H1 (cell line): ENCODE measurements around the gene CDK8. TPM values are rescaled to one million over a fixed set of nuclear protein-coding genes. Genes with fewer than 3 reads are reported as not detected.

Experiments used
- CTCF ChIA-PET: fragments of 300-600 bp; sonication (Branson Sonifier 250); formaldehyde crosslinking; loops from one replicate; lab custom pipeline; 2021; ENCODE audit not compliant: partially characterized antibody; lab: Charles Lee
- POLR2A ChIA-PET: fragments of 300-600 bp; sonication (Branson Sonifier 250); formaldehyde crosslinking; loops from one replicate; lab custom pipeline; 2021; ENCODE audit warnings: inconsistent platforms; ENCODE audit not compliant: partially characterized antibody; lab: Charles Lee
- DNase-seq, 2 experiments: peaks; one replicate each; pipeline versions ENCODE4 v3.0.0 to v3.0.0-alpha.2; 2010 to 2022; ENCODE audit warnings: low spot score in 2 of 2, low read depth in 1 of 2, mixed read lengths in 1 of 2
- FAIRE-seq: peaks from 2 replicates; lab custom pipeline; 2011; peaks lifted over from hg19 to GRCh38; lab: Jason Lieb, UNC
- H2AFZ ChIP-seq: 2 replicates; pipeline ENCODE4 v1.8.1; 2012; ENCODE audit warnings: low read length, inconsistent platforms
- H2AK5ac ChIP-seq: 2 replicates; pipeline ENCODE4 v1.6.1; 2013; ENCODE audit warnings: low read depth, low read length
- H2BK120ac ChIP-seq: replicated peaks from 2 replicates; pipeline ENCODE3; 2013; ENCODE audit warnings: low read depth, low read length, inconsistent platforms
- H2BK12ac ChIP-seq: 2 replicates; pipeline ENCODE4 v1.6.1; 2013; ENCODE audit warnings: low read depth, low read length
- H2BK15ac ChIP-seq: 2 replicates; pipeline ENCODE4 v1.6.1; 2013; ENCODE audit warnings: low read length
- H2BK20ac ChIP-seq: 2 replicates; pipeline ENCODE4 v1.6.1; 2013; ENCODE audit warnings: low read length
- H2BK5ac ChIP-seq: 2 replicates; pipeline ENCODE4 v1.6.1; 2013; ENCODE audit warnings: low read depth, low read length
- H3K14ac ChIP-seq: 2 replicates; pipeline ENCODE4 v1.6.1; 2013; ENCODE audit warnings: inconsistent platforms; ENCODE audit not compliant: insufficient read length
- H3K18ac ChIP-seq: 2 replicates; pipeline ENCODE4 v1.6.1; 2013; ENCODE audit warnings: low read length; ENCODE audit errors: extremely low read depth
- H3K23ac ChIP-seq: 2 replicates; pipeline ENCODE4 v1.6.1; 2013; ENCODE audit warnings: inconsistent platforms; ENCODE audit not compliant: insufficient read length
- H3K23me2 ChIP-seq: 2 replicates; pipeline ENCODE4 v1.6.1; 2013; ENCODE audit warnings: low read depth, low read length
- H3K27ac ChIP-seq: 2 replicates; pipeline ENCODE4 v1.6.1; 2011; ENCODE audit warnings: low read depth, low read length, inconsistent platforms
- H3K27me3 ChIP-seq, 4 experiments: replicated peaks in 1 of 4; 1 replicate in 1 of 4; 2 replicates in 3 of 4; pipeline versions ENCODE4 v1.6.1 to v1.8.1; 2011 to 2013; ENCODE audit warnings: low read length in 3 of 4, mild to moderate bottlenecking in 3 of 4, inconsistent platforms in 2 of 4, mixed read lengths in 2 of 4, moderate library complexity in 1 of 4; ENCODE audit not compliant: control insufficient read depth in 3 of 4, insufficient read depth in 3 of 4; ENCODE audit errors: extremely low read depth in 1 of 4
- H3K36me3 ChIP-seq, 4 experiments: 2 replicates each; pipeline versions ENCODE4 v1.6.1 to v1.8.1; 2011 to 2013; ENCODE audit warnings: mild to moderate bottlenecking in 4 of 4, low read length in 3 of 4, moderate library complexity in 2 of 4, control low read depth in 1 of 4, inconsistent platforms in 1 of 4; ENCODE audit not compliant: insufficient read depth in 4 of 4, control insufficient read depth in 2 of 4
- H3K4ac ChIP-seq: replicated peaks from 2 replicates; pipeline ENCODE3; 2013; ENCODE audit warnings: low read length, low read depth, mixed read lengths, inconsistent platforms; ENCODE audit not compliant: insufficient read length
- H3K4me1 ChIP-seq, 4 experiments: replicated peaks in 1 of 4; 1 replicate in 1 of 4; 2 replicates in 3 of 4; pipeline versions ENCODE4 v1.6.1 to v1.8.1; 2011 to 2013; ENCODE audit warnings: low read length in 3 of 4, inconsistent platforms in 2 of 4, mixed read lengths in 1 of 4; ENCODE audit not compliant: insufficient read depth in 4 of 4, control insufficient read depth in 3 of 4
- H3K4me2 ChIP-seq, 2 experiments: 2 replicates each; pipeline versions ENCODE4 v1.6.1 to v1.8.1; 2011 to 2013; ENCODE audit warnings: low read depth in 2 of 2, low read length in 2 of 2, control low read depth in 1 of 2, inconsistent platforms in 1 of 2, mild to moderate bottlenecking in 1 of 2; ENCODE audit not compliant: insufficient read depth in 1 of 2
- H3K4me3 ChIP-seq, 4 experiments: fragments of 200-600, 300-600 bp in 1 of 4; sonication (generic), shearing (Covaris generic), sonication (Bioruptor Twin) in 1 of 4; 2 replicates each; pipeline versions ENCODE4 v1.5.1 to v1.8.1; 2011 to 2016; ENCODE audit warnings: low read length in 4 of 4, low read depth in 3 of 4, control low read depth in 2 of 4, inconsistent platforms in 2 of 4, mild to moderate bottlenecking in 2 of 4, mixed read lengths in 1 of 4, moderate library complexity in 1 of 4; ENCODE audit not compliant: insufficient read depth in 2 of 4; ENCODE audit errors: extremely low read depth in 1 of 4
- H3K56ac ChIP-seq: replicated peaks from 2 replicates; pipeline ENCODE3; 2013; ENCODE audit warnings: low read depth, mild to moderate bottlenecking, mixed read lengths, low read length, inconsistent platforms; ENCODE audit not compliant: insufficient read length
- H3K79me1 ChIP-seq: 2 replicates; pipeline ENCODE4 v1.6.1; 2013; ENCODE audit warnings: low read depth, low read length, control low read depth
- H3K79me2 ChIP-seq, 2 experiments: 2 replicates each; pipeline versions ENCODE4 v1.6.1 to v1.8.1; 2012 to 2013; ENCODE audit warnings: low read length in 2 of 2, mild to moderate bottlenecking in 2 of 2, inconsistent platforms in 1 of 2; ENCODE audit not compliant: insufficient read depth in 2 of 2, control insufficient read depth in 1 of 2
- H3K9ac ChIP-seq, 4 experiments: replicated peaks in 1 of 4; 1 replicate in 1 of 4; 2 replicates in 3 of 4; pipeline versions ENCODE4 v1.6.1 to v1.8.1; 2011 to 2013; ENCODE audit warnings: low read depth in 3 of 4, low read length in 3 of 4, control low read depth in 2 of 4, mild to moderate bottlenecking in 2 of 4, moderate library complexity in 2 of 4, inconsistent platforms in 1 of 4; ENCODE audit errors: extremely low read depth in 1 of 4
- H3K9me3 ChIP-seq, 2 experiments: 2 replicates each; pipeline versions ENCODE4 v1.6.1 to v1.8.1; 2012 to 2013; ENCODE audit warnings: mild to moderate bottlenecking in 2 of 2, moderate library complexity in 2 of 2, control low read depth in 1 of 2, inconsistent platforms in 1 of 2, low read depth in 1 of 2, low read length in 1 of 2, mixed read lengths in 1 of 2; ENCODE audit not compliant: insufficient read depth in 2 of 2
- H4K20me1 ChIP-seq, 2 experiments: replicated peaks in 1 of 2; 2 replicates each; pipeline versions ENCODE3 to v1.8.1; 2011 to 2013; ENCODE audit warnings: inconsistent platforms in 2 of 2, low read length in 2 of 2, mild to moderate bottlenecking in 1 of 2; ENCODE audit not compliant: insufficient read depth in 2 of 2, control insufficient read depth in 1 of 2
- H4K5ac ChIP-seq: 2 replicates; pipeline ENCODE4 v1.6.1; 2013; ENCODE audit warnings: low read length, low read depth, mixed read lengths, inconsistent platforms; ENCODE audit not compliant: insufficient read length
- H4K8ac ChIP-seq: 2 replicates; pipeline ENCODE4 v1.8.0; 2013; ENCODE audit warnings: mild to moderate bottlenecking, moderate library complexity, low read length, inconsistent platforms; ENCODE audit not compliant: insufficient read depth; ENCODE audit errors: extremely low read depth
- H4K91ac ChIP-seq: replicated peaks from 2 replicates; pipeline ENCODE3; 2013; ENCODE audit warnings: low read length, mixed read lengths, inconsistent platforms; ENCODE audit not compliant: insufficient read length
- CHD2 ChIP-seq: IDR thresholded peaks from 2 replicates; pipeline ENCODE4 v1.6.1; 2012; ENCODE audit warnings: low read length, improper control_type of control experiment
- E2F6 ChIP-seq: IDR thresholded peaks from 2 replicates; pipeline ENCODE4 v1.6.1; 2012; ENCODE audit warnings: inconsistent platforms
- KDM4A ChIP-seq: IDR thresholded peaks from one replicate; pipeline ENCODE4 v1.7.1; 2012; ENCODE audit warnings: low read depth, mild to moderate bottlenecking, moderate library complexity, low read length, inconsistent platforms; ENCODE audit not compliant: severe bottlenecking
- NRF1 ChIP-seq: IDR thresholded peaks from 2 replicates; pipeline ENCODE4 v1.6.1; 2011; ENCODE audit warnings: mild to moderate bottlenecking, low read depth, low read length, improper control_type of control experiment
- POLR2A ChIP-seq, 2 experiments: IDR thresholded peaks; 1 replicate in 1 of 2; 2 replicates in 1 of 2; pipeline ENCODE4 v1.6.1; 2011; ENCODE audit warnings: low read depth in 2 of 2, low read length in 2 of 2, mild to moderate bottlenecking in 2 of 2; ENCODE audit errors: control extremely low read depth in 1 of 2
- RAD21 ChIP-seq, 2 experiments: IDR thresholded peaks in 1 of 2; conservative IDR thresholded peaks in 1 of 2; 2 replicates each; pipeline ENCODE4 v1.6.1; 2011; ENCODE audit warnings: low read depth in 2 of 2, low read length in 2 of 2, improper control_type of control experiment in 1 of 2, inconsistent platforms in 1 of 2, mild to moderate bottlenecking in 1 of 2, moderate library complexity in 1 of 2
- SP2 ChIP-seq: IDR thresholded peaks from 2 replicates; pipeline ENCODE4 v1.6.1; 2012; ENCODE audit warnings: mild to moderate bottlenecking, low read length, inconsistent platforms
- SRF ChIP-seq: IDR thresholded peaks from 2 replicates; pipeline ENCODE4 v1.6.1; 2011; ENCODE audit warnings: mild to moderate bottlenecking, low read depth, low read length, moderate library complexity
- TCF12 ChIP-seq: IDR thresholded peaks from 2 replicates; pipeline ENCODE4 v1.6.1; 2011; ENCODE audit warnings: low read depth, mild to moderate bottlenecking, low read length
- WGBS, 2 experiments: shearing (Covaris generic) in 1 of 2; methylation state at CpG; one replicate each; pipeline versions ENCODE4 v1.1.6 to v1.1.7; 2013 to 2015; ENCODE audit warnings: low lambda C conversion rate in 2 of 2, mixed read lengths in 2 of 2, inconsistent platforms in 1 of 2, low coverage in 1 of 2, missing lambda C conversion rate in 1 of 2; ENCODE audit not compliant: insufficient replicate concordance in 2 of 2, insufficient coverage in 1 of 2, insufficient read length in 1 of 2; ENCODE audit errors: extremely low coverage in 1 of 2, missing lambda C conversion rate in 1 of 2; 5-methylcytosine and 5-hydroxymethylcytosine counted together
- polyA plus RNA-seq, 7 experiments: library from polyadenylated mRNA; depleted of rRNA in 3 of 7; stranded (reverse) in 5 of 7; unstranded in 2 of 7; fragments of >200 nt in 5 of 7; fragments of 200-250 nt in 2 of 7; gene quantifications; 1 replicate in 5 of 7; 2 replicates in 1 of 7; 4 replicates in 1 of 7; pipeline versions ENCODE4 v1.2.1 to v1.2.3, GENCODE V29; 2011 to 2013; ENCODE audit warnings: missing spikeins in 2 of 7, mixed read lengths in 2 of 7
- total RNA-seq: library from RNA; stranded (reverse); fragmentation: NEBNext Ultra II Directional; extraction: Animal tissue kit (Norgen Biotek cat#: 25700); gene quantifications from 2 replicates; pipeline ENCODE4 v1.2.1, GENCODE V29; 2021

The CDK8 gene
- total and polyA plus RNA-seq, 2 of the 8 experiments (the other 6 are each of a cell fraction or from before 2014, with no cell fraction given) = 22.1 to 25.6 TPM

GRCh38 chr13:26253262-26253786 lies 605 bp upstream of the CDK8 start:
- DNase-seq = no peak
- Histone ChIP-seq H2BK120ac (no peak overlapping the region), H2AK5ac (no peak overlapping the region), H3K4me1 (peaks cover 0 to 3% (median 0%) of the 10 kb centered on the region in 4 experiments; a peak in 1 of 7 replicates), H4K8ac (no peak overlapping the region), H4K20me1 (peaks cover 3 to 5% of the 10 kb centered on the region in 2 experiments), H2BK12ac (no peak overlapping the region), H3K27ac (no peak overlapping the region; the same call in 1 of the 2 replicates), H3K79me1 (no peaks in the 10 kb centered on the region)
- POLR2A ChIA-PET = no interaction called here
- TF ChIP-seq TCF12 (no peak), RAD21 (IDR thresholded peaks at IDR 0.05 in 1 of 2, conservative IDR thresholded peaks at IDR 0.05 in 1 of 2; ENCODE audit: low read depth in 2 of 2, low read length in 2 of 2) (no peak), SP2 (no peak), NRF1 (no peak), POLR2A (IDR thresholded peaks at IDR 0.05; ENCODE audit: control extremely low read depth in 1 of 2, low read depth in 2 of 2, low read length in 2 of 2) (no peak), E2F6 (no peak), CHD2 (no peak), KDM4A (no peak), SRF (no peak)
- TF ChIP-seq, all 59 proteins: peak for 0
- Histone ChIP-seq H2AFZ (peak overlapping the region; percentile 100), H2BK20ac (no peak overlapping the region), H3K9me3 (no peaks in the 10 kb centered on the region), H3K4me2 (peak overlapping the region; percentile 61 to 84), H2BK5ac (no peak overlapping the region; the same call in 1 of the 2 replicates), H3K4ac (no peak overlapping the region), H3K56ac (no peak overlapping the region), H3K23me2 (peaks cover 7% of the 10 kb centered on the region; the same call in 1 of the 2 replicates), H4K91ac (no peak overlapping the region), H3K14ac (no peak overlapping the region), H3K79me2 (peaks cover 0 to 38% of the 10 kb centered on the region in 2 experiments; a peak in 3 of 4 replicates), H3K36me3 (no peaks in the 10 kb centered on the region), H3K4me3 (peak overlapping the region; percentile 89 to 93 (median 89)), H3K18ac (no peak overlapping the region), H3K9ac (peak overlapping the region in 1 of 4 experiments; percentile 51; a peak in 2 of 7 replicates), H2BK15ac (no peak overlapping the region), H3K27me3 (no peaks in the 10 kb centered on the region), H3K23ac (no peak overlapping the region), H4K5ac (peak overlapping the region; percentile 33)
- FAIRE-seq = no peak
- CTCF ChIA-PET = no interaction called here
- WGBS, 2 experiments = 49% methylated on average over 9 of the region's 9 CpGs; no CpG with 5 or more reads in 1 of the 2 experiments
